K562 (cell line): ENCODE results near the gene NVL.

ENCODE experiments used
- ARID3A ChIP-seq: IDR thresholded peaks from 2 replicates; pipeline ENCODE4 v1.6.1; 2012; ENCODE audit warnings: low read depth, low read length, improper control_type of control experiment, borderline replicate concordance
- CREB5 ChIP-seq: fragments of 250-450 bp; sonication (Bioruptor Pico); IDR thresholded peaks from 2 replicates; pipeline ENCODE4 v1.5.0; 2020; ENCODE audit warnings: mild to moderate bottlenecking
- DPF2 ChIP-seq: fragments of 450-650 bp; IDR thresholded peaks from 2 replicates; pipeline ENCODE4 v1.6.1; 2016
- EGR1 ChIP-seq: fragments of 450-650 bp; conservative IDR thresholded peaks from 2 replicates; pipeline ENCODE4 v1.6.1; 2017; ENCODE audit warnings: mild to moderate bottlenecking
- FOXP1 ChIP-seq: sonication (generic); formaldehyde crosslinking; IDR thresholded peaks from 2 replicates; pipeline ENCODE4 v1.8.0; 2022; ENCODE audit warnings: mild to moderate bottlenecking, missing genetic modification reagents
- POLR2A ChIP-seq: fragments of 450-650 bp; conservative IDR thresholded peaks from 2 replicates; pipeline ENCODE4 v1.6.1; 2016
- RAD21 ChIP-seq, 2 experiments: fragments of 250-450 bp in 1 of 2; fragments of 450-650 bp in 1 of 2; sonication (Bioruptor Pico) in 1 of 2; formaldehyde crosslinking in 1 of 2; IDR thresholded peaks in 1 of 2; conservative IDR thresholded peaks in 1 of 2; 2 replicates each; pipeline versions ENCODE4 v1.4.0 to v1.8.0; 2020 to 2022; ENCODE audit warnings: mild to moderate bottlenecking in 2 of 2, moderate library complexity in 1 of 2
- SETDB1 ChIP-seq: IDR thresholded peaks from one replicate; pipeline ENCODE4 v1.6.1; 2012; ENCODE audit warnings: low read length, control low read depth, inconsistent platforms
- SREBF2 ChIP-seq: sonication (generic); formaldehyde crosslinking; IDR thresholded peaks from 2 replicates; pipeline ENCODE4 v1.4.0; 2020; ENCODE audit warnings: mild to moderate bottlenecking, missing genetic modification reagents
- SRSF9 ChIP-seq: fragments of 200-400 bp; formaldehyde crosslinking; IDR thresholded peaks from 2 replicates; pipeline ENCODE4 v1.6.1; 2017; ENCODE audit warnings: low read depth, low read length, borderline replicate concordance
- TAF1 ChIP-seq: IDR thresholded peaks from 2 replicates; pipeline ENCODE4 v1.6.1; 2011; ENCODE audit warnings: mild to moderate bottlenecking, low read length, moderate library complexity; ENCODE audit not compliant: insufficient read depth, control insufficient read depth, severe bottlenecking; ENCODE audit errors: extremely low read depth
- YY1 ChIP-seq, 3 experiments: IDR thresholded peaks; 2 replicates each; pipeline ENCODE4 v1.6.1; 2011; ENCODE audit warnings: low read length in 2 of 3, mild to moderate bottlenecking in 2 of 3, moderate library complexity in 2 of 3, borderline replicate concordance in 1 of 3, control low read depth in 1 of 3, low read depth in 1 of 3; ENCODE audit not compliant: insufficient read depth in 3 of 3, insufficient replicate concordance in 2 of 3, control insufficient read depth in 1 of 3, insufficient read length in 1 of 3; ENCODE audit errors: extremely low read depth in 1 of 3
- ZNF280B ChIP-seq: fragments of 250-450 bp; sonication (Bioruptor Pico); IDR thresholded peaks from 2 replicates; pipeline ENCODE4 v1.5.1; 2021; ENCODE audit warnings: mild to moderate bottlenecking

- TF ChIP-seq ZNF280B (CRISPR knock-in tag) (no peak), SETDB1 (no peak), SREBF2 (CRISPR knock-in tag) (no peak), YY1 (IDR thresholded peaks at IDR 0.05; ENCODE audit: borderline replicate concordance in 1 of 3, control insufficient read depth in 1 of 3, extremely low read depth in 1 of 3, insufficient read depth in 3 of 3, insufficient read length in 1 of 3, insufficient replicate concordance in 2 of 3, low read depth in 1 of 3, low read length in 2 of 3) (no peak), EGR1 (no peak), DPF2 (no peak), SRSF9 (no peak), POLR2A (no peak), RAD21 (CRISPR knock-in tag; conservative IDR thresholded peaks at IDR 0.05 in 1 of 2, IDR thresholded peaks at IDR 0.05 in 1 of 2) (no peak), TAF1 (no peak), ARID3A (no peak), FOXP1 (CRISPR knock-in tag) (no peak), CREB5 (CRISPR knock-in tag) (no peak)
Measured at GRCh38 chr1:224266105-224266914, 63.7 kb downstream of the NVL start.
